HG03159 (cell line): ENCODE results near the gene SI.
"Not testable (repeated sequence)": the region's sequence is repeated elsewhere in the genome, so short reads cannot be mapped to it uniquely, and the experiment has no call there.

Source experiments
- ATAC-seq: cut with Tn5 transposase; IDR thresholded peaks from one replicate; pipeline ENCODE4 v1.9.1; 2021; ENCODE audit warnings: mild to moderate bottlenecking, moderate library complexity; ENCODE audit not compliant: unreplicated experiment

The SI gene

DNA sequence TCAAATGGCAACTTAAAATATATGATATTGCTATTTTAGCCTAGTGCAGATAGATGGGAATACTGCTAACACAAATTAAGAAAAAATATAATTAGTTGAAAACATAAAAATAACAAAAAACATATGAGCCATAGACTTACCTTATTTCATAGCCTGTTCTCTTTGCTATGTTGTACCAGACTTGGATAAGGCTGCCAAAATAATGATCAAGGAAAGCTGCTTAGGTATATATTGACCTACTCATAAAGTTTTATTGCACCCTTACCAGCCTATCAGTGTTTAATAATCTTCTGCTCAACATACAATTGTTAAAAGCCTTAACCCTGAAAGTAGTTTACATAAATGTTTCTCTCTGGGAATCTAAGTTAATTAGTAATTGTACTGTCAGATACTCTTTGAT is at the start of gene SI:
SI (minus strand) TSS at position 204 of the 400 bp plus-strand sequence. CDS start 2,484 bp downstream, outside the sequence.
- ATAC-seq, result no peak

DNA sequence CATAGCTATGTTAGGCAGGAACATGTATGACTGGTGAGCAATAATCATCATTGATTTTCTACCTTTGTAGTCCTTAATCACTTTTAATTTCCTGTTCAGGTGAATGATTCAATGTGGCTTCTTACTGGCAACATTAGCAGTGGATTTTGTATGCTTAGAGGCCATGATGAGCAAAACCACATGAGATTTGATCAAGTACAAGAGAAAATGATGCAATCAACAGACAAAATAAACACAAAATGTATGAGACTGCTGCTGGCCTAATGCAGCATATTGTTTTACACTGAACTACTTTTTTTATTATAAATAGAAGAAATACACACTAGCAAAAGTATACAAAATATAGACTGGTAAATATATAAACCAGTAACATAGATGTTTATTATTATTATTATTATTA is 47.5 kb upstream of the SI start:
- no peak for ATAC-seq

DNA sequence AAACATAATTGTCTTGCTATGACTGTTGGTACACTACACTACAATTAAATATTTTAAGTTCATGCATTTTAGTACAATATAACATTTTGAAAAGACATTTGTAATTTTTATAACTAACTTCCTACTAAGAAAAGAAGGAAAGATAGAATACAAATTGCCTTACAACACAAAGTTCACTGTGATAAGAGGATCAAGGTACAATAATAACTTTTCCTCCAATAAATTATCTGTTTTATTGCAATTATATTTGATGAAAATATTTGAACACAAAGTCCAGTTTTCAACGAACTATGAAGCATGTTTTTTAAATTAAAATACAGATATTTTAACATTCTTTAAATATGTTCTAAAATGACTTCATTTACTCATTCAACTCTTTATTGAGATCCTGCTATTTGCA is 33.1 kb upstream of the SI start:
- ATAC-seq, result no peak

DNA sequence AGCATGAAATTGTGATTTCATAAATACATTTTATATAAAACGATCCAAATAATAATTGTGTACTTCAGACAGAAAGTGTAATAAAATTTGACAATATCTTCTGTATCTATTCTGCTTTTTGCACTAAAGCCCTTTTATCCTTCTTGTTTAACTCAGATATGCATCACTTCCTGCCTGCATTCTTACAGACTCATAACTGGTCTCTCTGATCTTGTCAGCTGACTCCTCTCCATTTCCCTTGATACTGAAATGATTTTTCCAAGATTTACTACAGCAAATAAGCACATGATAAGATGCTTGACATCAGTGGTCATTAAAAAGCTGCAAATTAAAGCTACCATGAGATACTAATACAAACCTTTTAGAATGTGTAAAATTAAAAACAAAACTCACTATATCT is 25.3 kb upstream of the SI start:
- no peak for ATAC-seq

DNA sequence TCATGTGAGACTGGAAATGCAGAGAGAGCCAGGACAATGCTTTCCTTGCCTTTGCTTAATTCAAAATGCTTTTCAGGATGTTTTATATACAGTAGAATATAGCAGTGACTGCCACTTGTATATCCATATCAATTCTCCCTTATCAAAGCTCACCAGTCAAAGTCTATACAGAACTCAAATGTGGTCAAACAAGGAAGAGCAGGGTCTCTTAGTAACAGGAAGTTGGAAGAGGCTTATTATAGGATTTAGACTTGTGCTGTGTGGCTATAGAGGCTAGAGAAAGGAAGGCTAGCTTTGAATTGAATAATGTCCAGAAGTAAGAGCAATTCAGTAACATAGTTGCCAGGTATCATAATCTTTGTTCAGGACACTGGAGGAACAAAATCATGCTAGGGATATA is 4.4 kb upstream of the SI start:
- ATAC-seq, result no peak

DNA sequence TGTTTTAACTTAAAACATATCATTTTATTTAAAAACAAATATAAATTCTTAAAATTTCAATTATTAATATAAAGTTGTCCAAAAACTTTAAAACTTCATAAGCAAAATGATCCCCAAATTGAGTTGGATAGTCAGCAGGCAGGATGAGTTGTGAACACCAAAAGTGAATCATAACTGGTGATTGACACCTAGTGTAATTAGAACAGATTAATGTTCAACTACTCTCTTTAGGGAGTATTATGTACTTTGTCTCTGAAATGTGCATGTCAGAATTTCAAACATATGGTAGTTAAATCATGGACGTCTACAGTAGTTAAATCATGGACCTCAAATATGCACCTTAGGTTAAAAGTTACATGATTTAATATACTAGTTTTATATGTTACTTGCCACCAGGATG is 2.9 kb upstream of the SI start:
- ATAC-seq, result no peak

DNA sequence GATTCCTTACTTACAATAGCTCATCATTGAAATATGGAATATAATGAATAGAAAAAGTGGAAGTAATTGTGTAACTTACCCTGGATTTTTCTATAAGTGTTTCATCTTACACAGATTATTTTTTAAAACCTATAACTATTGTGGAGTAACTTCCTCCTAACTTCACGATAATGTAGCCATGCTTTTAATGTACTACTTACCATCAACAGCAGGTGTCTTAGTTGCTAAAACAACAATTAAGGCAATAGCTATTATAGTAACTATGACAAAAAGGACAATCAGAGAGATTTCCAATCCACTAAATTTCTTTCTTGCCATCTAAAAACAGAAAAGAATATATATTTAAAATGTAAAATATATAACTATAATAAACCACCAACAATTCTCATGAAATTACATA is 2.6 kb downstream of the SI start:
- ATAC-seq, result no peak

DNA sequence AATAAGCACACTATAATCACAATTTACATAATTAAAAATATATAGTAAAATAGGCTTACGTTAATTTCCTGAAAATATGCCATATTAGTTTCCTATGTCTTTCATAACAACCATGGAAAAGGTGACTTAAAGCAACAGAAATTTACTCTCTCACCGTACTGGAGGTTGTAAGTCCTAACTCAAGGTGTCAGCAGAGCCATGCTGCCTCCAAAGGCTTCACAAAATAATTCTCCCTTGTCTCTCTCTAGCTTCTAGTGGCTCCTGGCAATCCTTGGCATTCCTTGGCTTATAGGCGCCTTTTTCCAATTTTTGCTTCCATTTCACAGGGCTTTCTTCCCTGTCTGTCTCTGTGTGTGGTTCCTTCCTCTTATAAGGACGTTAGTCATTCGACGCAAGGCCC is 7.6 kb downstream of the SI start:
- ATAC-seq, result no peak

DNA sequence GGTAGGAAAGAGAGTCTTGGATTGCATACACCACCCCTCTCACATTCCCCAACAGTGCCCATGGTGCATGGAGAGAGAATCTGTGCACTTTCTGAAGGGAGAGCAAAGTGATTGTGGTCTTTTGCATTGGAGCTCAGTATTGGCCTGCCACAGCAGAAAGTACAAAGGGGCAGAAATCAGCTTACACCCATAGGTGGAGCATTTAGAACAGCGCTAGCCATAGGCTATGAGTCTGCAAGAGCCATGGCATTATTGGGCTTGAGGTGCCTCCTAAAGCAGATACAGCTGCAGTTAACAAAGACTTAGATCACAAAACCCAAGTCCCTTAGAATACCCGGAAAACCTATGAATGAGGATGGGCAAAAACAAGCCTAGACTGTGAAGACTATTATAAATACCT is 21.8 kb downstream of the SI start:
- no peak for ATAC-seq

DNA sequence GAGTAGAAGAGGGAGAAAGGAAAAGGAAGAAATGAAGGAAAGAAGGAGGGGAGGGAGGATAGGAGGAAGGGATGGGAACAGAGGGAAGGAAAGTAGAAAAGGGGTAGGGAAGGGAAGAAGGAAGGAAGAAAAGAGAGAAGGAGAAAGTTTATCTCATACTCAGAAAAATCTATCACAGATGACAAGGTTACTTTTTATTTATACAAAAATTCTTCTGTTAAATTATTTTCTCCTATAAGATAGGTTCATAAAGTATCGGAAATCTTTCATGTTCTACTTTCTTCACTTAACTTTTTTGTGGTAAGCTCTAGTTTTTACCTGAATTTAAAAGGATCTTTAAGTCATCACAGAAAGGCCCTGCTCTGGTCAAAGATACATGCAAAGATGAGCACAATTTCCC is 38.1 kb downstream of the SI start:
- ATAC-seq, result no peak

DNA sequence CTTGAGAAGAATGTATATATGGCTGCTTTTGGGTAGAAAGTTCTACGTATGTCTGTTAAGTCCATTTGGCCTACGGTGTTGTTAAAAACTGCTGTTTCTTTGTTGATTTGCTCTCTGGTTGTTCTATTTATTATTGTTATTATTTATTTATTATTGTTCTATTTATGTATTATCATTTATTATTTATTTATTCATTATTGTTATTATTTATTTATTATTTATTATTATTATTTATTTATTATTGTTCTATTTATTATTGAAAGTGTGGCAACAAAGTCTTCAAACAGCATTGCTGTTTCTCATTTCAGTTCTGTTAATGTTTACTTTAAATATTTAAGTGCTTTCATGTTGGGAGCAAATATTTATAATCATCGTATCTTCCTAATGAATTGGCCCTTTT is 66.7 kb downstream of the SI start:
- no peak for ATAC-seq

DNA sequence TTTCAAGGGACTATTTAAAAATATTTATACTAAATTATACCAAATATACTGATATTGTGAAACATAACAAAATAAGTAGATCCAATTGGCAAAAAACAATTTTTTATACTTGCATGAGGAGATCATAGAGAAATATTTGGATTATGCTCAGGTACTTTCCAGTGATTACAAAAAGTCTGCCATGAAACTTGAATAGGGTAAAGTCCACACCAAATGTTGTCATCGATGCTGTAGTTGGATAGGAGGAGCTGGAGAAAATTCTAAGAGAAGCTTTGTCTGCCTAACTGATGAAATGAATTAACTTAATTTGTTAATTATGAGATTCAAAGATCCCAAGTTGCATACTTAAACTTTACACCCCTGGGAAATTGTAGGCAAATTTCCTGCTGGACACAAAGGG is 93.3 kb downstream of the SI start:
- ATAC-seq, result no peak

DNA sequence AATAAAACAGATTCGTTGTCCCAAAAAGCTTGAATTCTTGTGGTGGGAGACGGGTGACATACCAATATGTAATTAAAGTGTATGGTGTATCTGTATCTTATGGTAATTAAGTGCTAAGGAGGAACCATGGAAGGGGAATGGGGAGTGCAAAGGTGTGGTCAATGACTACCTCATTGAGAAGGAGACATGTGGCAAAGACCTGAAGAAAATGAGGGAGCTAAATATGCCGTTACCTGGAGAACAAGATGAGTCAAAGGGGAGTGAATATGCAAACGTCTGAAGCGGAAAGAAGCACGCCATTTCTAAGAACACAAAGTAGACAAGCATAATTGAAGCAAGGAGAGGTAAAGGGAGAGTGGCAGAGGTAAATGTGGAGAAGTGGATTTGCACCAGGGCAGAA is 115.7 kb downstream of the SI start:
- no peak for ATAC-seq

DNA sequence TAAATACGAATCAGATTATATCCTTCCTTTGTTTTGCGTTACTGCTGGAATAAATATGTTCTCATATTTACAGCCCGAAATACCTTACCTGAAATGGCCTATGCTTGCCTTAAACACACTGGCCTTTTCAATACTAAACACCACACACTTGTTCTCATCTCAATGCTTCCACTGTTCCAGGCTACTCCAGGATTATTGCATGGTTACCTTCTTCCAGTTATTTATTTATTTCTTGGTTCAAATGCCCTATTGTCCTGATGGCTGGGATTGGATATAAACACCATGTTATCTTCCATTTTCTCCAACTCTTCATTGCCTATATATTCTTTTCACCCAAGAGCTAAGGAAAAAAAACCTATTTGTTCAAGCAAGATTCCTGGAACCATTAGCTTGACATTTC is 125.3 kb downstream of the SI start:
- no peak for ATAC-seq

DNA sequence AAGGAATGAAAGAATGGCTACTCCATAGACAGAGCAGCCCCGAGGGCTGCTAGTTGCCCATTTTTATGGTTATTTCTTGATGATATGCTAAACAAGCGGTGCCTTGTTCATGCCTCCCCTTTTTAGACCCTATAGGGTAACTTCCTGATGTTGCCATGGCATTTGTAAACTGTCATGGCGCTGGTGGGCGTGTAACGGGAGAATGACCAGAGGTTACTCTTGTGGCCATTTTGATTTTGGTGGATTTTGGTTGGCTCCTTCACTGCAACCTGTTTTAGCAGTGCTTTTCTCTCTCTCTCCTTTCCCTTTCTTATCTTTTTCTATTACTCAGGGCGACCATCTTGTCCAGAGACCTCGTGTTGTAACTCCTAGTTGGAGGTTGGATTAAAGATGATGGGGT is 126.9 kb downstream of the SI start:
- not testable (repeated sequence) for ATAC-seq

DNA sequence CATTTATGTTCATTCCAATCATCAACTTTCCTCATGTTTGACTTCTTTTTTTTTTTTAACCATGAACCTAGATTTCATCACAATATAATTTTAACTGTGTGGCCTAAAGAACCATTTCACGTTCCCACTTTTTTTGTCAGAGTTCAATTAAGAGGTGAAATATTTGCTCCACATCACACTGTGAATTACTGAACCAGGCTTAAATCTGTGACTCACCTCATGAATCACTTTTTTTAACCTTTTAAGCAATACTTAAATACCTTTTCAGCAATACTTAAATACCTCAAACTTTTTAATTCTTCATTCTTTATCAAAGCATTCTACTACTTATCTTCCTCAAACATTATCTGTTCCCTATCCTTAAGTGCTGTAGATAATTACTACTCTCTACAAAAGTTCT is 137.6 kb downstream of the SI start:
- no peak for ATAC-seq

DNA sequence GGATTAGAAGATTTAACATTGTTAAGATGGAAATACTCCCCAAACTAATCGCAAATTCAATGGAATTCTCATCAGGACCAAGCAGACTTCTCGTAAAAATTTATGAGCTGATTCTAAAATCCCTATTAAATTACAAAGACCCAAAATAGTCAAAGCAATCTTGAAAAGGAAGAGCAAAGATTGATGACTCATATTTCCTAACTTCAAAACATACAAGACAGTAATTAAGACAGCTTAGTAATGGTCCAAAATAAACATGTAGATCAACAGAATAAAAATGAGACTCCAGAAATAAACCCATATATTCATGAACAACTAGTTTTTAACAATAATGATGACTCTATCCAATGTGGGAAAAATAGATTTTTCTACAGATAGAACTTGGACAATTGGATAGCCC is 148.7 kb downstream of the SI start:
- ATAC-seq, result no peak
